Body of pancreas (tissue), 4 donors: Measurements from ENCODE around the gene RSPH6A.

Source experiments
- CTCF ChIP-seq, 7 experiments: fragments of 450-650 bp in 4 of 7; fragments of 200-600 bp in 3 of 7; sonication (generic) in 3 of 7; IDR thresholded peaks; one replicate each; pipeline ENCODE4 v1.5.1; 2016 to 2019; ENCODE audit warnings: antibody characterized with exemption in 7 of 7
- POLR2A ChIP-seq, 3 donors: fragments of 450-650 bp; IDR thresholded peaks; one replicate each; pipeline ENCODE4 v1.6.1; 2016; ENCODE audit warnings: antibody characterized with exemption in 3 of 3, mild to moderate bottlenecking in 2 of 3

GRCh38 chr19:45814166-45814780, 835 bp downstream of the RSPH6A start:
- TF ChIP-seq CTCF (IDR thresholded peaks at IDR 0.05), result no peak
- TF ChIP-seq POLR2A (IDR thresholded peaks at IDR 0.05), result no peak
